Measurements from ENCODE around the gene CHRM1.

GRCh38 chr11:62962391-62962790 lies 41.2 kb upstream of the CHRM1 start:
- no peak for TF ChIP-seq EZH2 (IDR thresholded peaks at IDR 0.05; ENCODE audit: low read length, unreplicated experiment)
- TF ChIP-seq EZH2phosphoT487 (IDR thresholded peaks at IDR 0.05; ENCODE audit: borderline replicate concordance, low read length) = no peak
- TF ChIP-seq CTCF (conservative IDR thresholded peaks at IDR 0.05; ENCODE audit: low read depth, low read length) = no peak
